ENCODE results near the gene EIF6. TPM values are rescaled to one million over a fixed set of nuclear protein-coding genes. Genes with fewer than 3 reads are reported as not detected.

Gene EIF6
- total and polyA plus RNA-seq, 2 experiments from 2014 or later = 149 to 215 TPM

GRCh38 chr20:35273449-35274171 is 11.0 kb downstream of the EIF6 start:
- no peaks in the 10 kb centered on the region; the same call in 2 of the 3 replicates for H3K9me3 Mint-ChIP-seq
- Histone ChIP-seq H3F3A (replicated peaks; ENCODE audit: low read depth) (peaks cover 12% of the 10 kb centered on the region), H3K27me3 (ENCODE audit: insufficient read depth) (no peaks in the 10 kb centered on the region), H3K9me2 (ENCODE audit: insufficient read depth) (no peaks in the 10 kb centered on the region), H4K20me1 (replicated peaks; ENCODE audit: insufficient read depth) (no peaks in the 10 kb centered on the region), H2AFZ (no peak overlapping the region), H3K27ac (ENCODE audit: low read depth) (no peak overlapping the region), H3K36me3 (ENCODE audit: insufficient read depth) (peaks cover 2% of the 10 kb centered on the region; the same call in 1 of the 2 replicates), H3K4me2 (no peak overlapping the region), H3K4me1 (ENCODE audit: insufficient read depth) (peaks cover 13% of the 10 kb centered on the region), H3K79me2 (replicated peaks; ENCODE audit: insufficient read depth) (0 out of 2 replicates have a peak, but pooled peaks cover 7% of the 10 kb centered on the region), H3K4me3 (no peak overlapping the region)
- H3K27ac Mint-ChIP-seq = no peak overlapping the region
- ATAC-seq (peak; percentile 35), DNase-seq (ENCODE audit: low spot score) (peak; percentile 75)
- no peak; the same call in 1 of the 2 replicates for TF ChIP-seq POLR2AphosphoS5 (IDR thresholded peaks at IDR 0.05; ENCODE audit: low read depth)
- TF ChIP-seq CREB1 (CRISPR knock-in tag; IDR thresholded peaks at IDR 0.05; ENCODE audit: low read depth) = peak; percentile 54; the same call in 1 of the 2 replicates
- no peak overlapping the region; the same call in 2 of the 3 replicates for H3K4me3 Mint-ChIP-seq
- peaks cover 6% of the 10 kb centered on the region for H3K36me3 Mint-ChIP-seq (ENCODE audit: low read depth)
- peaks cover 41% of the 10 kb centered on the region for H3K27me3 Mint-ChIP-seq (ENCODE audit: insufficient read depth, low read depth, poor library complexity)
- peaks cover 25% of the 10 kb centered on the region for H3K4me1 Mint-ChIP-seq

GRCh38 chr20:35271904-35272303 is 12.7 kb downstream of the EIF6 start:
- H3K27me3 ChIP-seq (ENCODE audit: insufficient read depth) = no peaks in the 10 kb centered on the region
- peaks cover 19% of the 10 kb centered on the region for H3K4me1 Mint-ChIP-seq
- 0 out of 2 replicates have a peak, but pooled peaks cover 4% of the 10 kb centered on the region for H3K79me2 ChIP-seq (replicated peaks; ENCODE audit: insufficient read depth)
- TF ChIP-seq STAT1 (IDR thresholded peaks at IDR 0.05; ENCODE audit: unreplicated experiment) (no peak), ZNF331 (CRISPR knock-in tag; IDR thresholded peaks at IDR 0.05; ENCODE audit: low read depth) (no peak), ETS1 (IDR thresholded peaks at IDR 0.05) (no peak), CTCF (conservative IDR thresholded peaks at IDR 0.05; ENCODE audit: low read depth in 2 of 2) (no peak)
- H4K20me1 ChIP-seq (replicated peaks; ENCODE audit: insufficient read depth) = no peaks in the 10 kb centered on the region
- H3K9me2 ChIP-seq (ENCODE audit: insufficient read depth) = no peaks in the 10 kb centered on the region
- 0 out of 2 replicates have a peak, but pooled peaks cover 12% of the 10 kb centered on the region for H3F3A ChIP-seq (replicated peaks; ENCODE audit: low read depth)
- H3K36me3 Mint-ChIP-seq (ENCODE audit: low read depth) = no peaks in the 10 kb centered on the region; the same call in 2 of the 3 replicates
- no peak overlapping the region for H3K4me2 ChIP-seq
- H2AFZ ChIP-seq = no peak overlapping the region
- no peak overlapping the region for H3K27ac Mint-ChIP-seq
- H3K9me3 Mint-ChIP-seq = no peaks in the 10 kb centered on the region
- DNase-seq (ENCODE audit: low spot score) (no peak), ATAC-seq (no peak)
- H3K4me1 ChIP-seq (ENCODE audit: insufficient read depth) = peaks cover 10% of the 10 kb centered on the region
- no peak overlapping the region for H3K27ac ChIP-seq (ENCODE audit: low read depth)
- H3K36me3 ChIP-seq (ENCODE audit: insufficient read depth) = no peaks in the 10 kb centered on the region
- no peak overlapping the region for H3K4me3 Mint-ChIP-seq
- no peak overlapping the region for H3K4me3 ChIP-seq
- peaks cover 32% of the 10 kb centered on the region for H3K27me3 Mint-ChIP-seq (ENCODE audit: insufficient read depth, low read depth, poor library complexity)
